ENCODE results near the gene TMEM247. TPM values are rescaled to one million over a fixed set of nuclear protein-coding genes. Genes with fewer than 3 reads are reported as not detected.
"Not testable (repeated sequence)": the region's sequence is repeated elsewhere in the genome, so short reads cannot be mapped to it uniquely, and the experiment has no call there.

Gene TMEM247
- total RNA-seq, 1 donor from 2014 or later = not detected

DNA sequence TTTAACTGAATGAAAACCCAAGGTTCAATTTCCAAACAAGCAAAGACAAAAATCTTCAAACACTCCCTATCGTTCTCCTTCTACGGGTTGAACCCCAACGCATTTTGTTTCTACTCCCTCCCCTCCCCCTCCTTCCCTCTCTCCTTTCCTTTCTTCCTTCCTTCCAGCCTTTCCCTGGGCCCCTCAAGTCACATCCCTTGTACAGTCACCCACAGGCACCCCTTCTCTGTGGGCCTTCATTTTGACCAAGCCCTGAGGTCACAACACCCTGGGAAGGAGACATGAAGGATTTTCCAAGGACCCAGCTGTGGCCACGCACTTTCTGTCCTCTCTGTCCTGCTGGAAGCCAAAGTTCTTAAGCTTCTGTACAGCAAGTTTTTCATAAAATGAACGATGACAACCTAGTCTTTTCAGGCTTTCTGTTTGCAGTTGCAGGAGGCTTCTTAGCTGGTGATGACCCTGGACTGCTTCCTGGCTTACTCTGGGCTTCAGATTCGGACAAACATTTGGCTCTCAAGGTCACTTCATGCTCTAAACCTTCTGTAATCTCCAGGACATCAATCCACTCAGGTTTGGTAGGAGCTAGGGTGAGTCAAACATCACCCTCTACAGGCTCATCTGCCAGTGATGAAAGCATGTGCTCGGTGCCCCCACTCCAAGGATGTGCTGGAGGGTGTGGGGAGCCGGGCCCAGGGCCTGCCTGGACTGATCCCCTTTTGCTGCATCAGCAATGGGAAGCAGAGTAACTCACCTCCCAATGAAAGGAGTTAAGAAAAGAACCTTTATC lies 25.5 kb downstream of the TMEM247 start:
- DNase-seq (ENCODE audit: low spot score) (no peak), ATAC-seq (no peak)
- intact Hi-C loops (cut with DNase I) = no loop called here

- ATAC-seq = no peak
- intact Hi-C loops (cut with DNase I) = no loop called here
- DNase-seq (ENCODE audit: low spot score) = no peak
Observed at GRCh38 chr2:46505472-46505783, 26.1 kb downstream of the TMEM247 start.

GRCh38 chr2:46506131-46506706 lies 26.9 kb downstream of the TMEM247 start:
- no peak for ATAC-seq
- no peak for DNase-seq (ENCODE audit: low spot score)
- intact Hi-C loops (cut with DNase I) = no loop called here

DNA sequence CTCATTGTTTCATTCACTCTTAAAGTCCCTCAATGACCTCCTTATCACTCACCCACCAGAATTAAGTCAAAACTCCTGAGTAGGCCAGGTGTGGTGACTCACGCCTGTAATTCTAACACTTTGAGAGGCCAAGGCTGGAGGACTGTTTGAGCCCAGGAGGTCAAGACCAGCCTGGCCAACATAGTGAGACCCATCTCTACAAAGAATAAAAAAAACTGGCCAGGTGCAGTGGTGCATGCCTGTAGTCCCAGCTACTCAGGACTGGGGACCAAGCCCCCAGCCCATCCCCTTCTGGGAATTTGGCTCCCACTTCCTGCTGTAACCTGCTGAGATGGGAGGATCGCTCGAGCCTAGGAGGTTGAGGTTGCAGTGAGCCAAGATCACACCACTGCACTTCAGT lies 28.9 kb downstream of the TMEM247 start:
- DNase-seq (ENCODE audit: low spot score) = no peak
- no peak for ATAC-seq
- intact Hi-C loops (cut with DNase I) = no loop called here

- intact Hi-C loops (cut with DNase I) = no loop called here
- DNase-seq (ENCODE audit: low spot score) (no peak), ATAC-seq (no peak)
Observed at GRCh38 chr2:46508759-46509158, 29.4 kb downstream of the TMEM247 start.

GRCh38 chr2:46509804-46510203 lies 30.4 kb downstream of the TMEM247 start:
- ATAC-seq (no peak), DNase-seq (ENCODE audit: low spot score) (no peak)
- intact Hi-C loops (cut with DNase I) = no loop called here

- ATAC-seq (no peak), DNase-seq (ENCODE audit: low spot score) (no peak)
- intact Hi-C loops (cut with DNase I) = no loop called here
Observed at GRCh38 chr2:46510598-46511177, 31.3 kb downstream of the TMEM247 start.

GRCh38 chr2:46512185-46512584 lies 32.8 kb downstream of the TMEM247 start:
- intact Hi-C loops (cut with DNase I) = no loop called here
- ATAC-seq = no peak
- DNase-seq (ENCODE audit: low spot score) = no peak

DNA sequence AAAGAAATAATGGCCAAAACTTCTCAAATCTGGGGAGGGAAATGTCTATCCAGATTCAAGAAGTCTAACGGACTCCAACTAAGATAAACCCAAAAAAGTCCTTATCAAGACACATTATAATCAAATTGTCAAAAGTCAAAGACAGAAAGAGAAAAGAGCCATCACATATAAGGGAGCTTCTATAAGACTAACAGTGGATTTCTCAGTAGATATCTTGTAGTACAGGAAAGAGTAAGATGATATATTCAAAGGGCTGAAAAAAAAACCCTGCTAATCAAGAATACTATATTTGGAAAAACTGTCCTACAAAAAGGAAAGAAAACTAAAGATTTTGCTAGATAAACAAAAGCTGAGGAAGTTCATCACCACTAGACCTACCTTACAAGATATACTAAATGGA lies 35.4 kb downstream of the TMEM247 start:
- intact Hi-C loops (cut with DNase I) = no loop called here
- no peak for DNase-seq (ENCODE audit: low spot score)
- ATAC-seq = no peak

- DNase-seq (ENCODE audit: low spot score) (no peak), ATAC-seq (no peak)
- intact Hi-C loops (cut with DNase I) = no loop called here
Observed at GRCh38 chr2:46517485-46517884, 38.1 kb downstream of the TMEM247 start.

GRCh38 chr2:46518861-46519260 lies 39.5 kb downstream of the TMEM247 start:
- DNase-seq (ENCODE audit: low spot score) (no peak), ATAC-seq (peak; percentile 34)
- intact Hi-C loops (cut with DNase I) = no loop called here

DNA sequence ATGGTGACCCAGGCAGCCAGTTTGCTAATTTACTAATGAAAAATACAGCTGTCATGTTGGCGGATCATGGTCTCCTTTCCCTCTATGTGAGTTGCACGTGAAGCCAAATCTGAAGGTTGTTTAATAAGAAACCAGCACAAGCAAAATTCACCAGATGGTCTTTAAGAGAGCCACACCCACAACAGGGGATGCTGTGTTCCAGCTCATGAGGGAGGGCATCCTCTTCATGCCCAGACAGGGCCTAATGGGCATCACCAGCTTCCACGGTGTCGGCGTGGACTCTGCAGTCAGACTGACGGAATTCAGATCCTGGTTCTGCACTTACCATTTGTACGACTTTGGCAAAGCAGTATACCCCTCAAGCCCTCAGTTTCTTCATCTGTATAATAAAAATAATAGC lies 39.9 kb downstream of the TMEM247 start:
- DNase-seq (ENCODE audit: low spot score) = no peak
- intact Hi-C loops (cut with DNase I) = no loop called here
- ATAC-seq = no peak

DNA sequence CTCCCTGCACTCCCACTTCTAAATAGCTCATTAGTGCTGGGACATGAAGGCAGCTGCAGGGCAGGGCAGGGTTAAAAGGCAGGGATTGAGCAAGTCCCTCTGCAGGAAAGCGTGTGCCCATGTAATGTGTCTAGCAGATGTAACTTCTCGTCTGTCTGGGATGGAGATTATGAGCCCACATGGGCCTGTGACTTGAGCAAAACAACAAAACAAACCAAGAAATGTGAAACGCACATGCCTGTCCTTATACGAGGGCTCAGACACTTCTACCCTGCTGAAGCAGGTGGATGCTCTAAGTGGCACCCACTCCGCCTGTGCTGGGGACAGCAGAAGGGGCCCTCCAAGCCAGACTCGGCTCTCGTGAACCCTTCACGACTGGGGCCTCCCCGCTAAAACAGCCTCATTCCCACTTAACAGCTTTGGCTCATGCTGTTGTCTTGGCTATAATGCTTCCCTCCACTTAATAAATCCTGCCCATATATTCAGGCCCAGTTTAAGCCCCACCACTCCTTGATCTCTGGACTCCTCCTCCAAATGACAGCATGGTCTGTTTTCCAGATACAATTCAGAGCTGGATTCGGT lies 40.9 kb downstream of the TMEM247 start:
- peak; percentile 32 for ATAC-seq
- intact Hi-C loops (cut with DNase I) = no loop called here
- no peak for DNase-seq (ENCODE audit: low spot score)

DNA sequence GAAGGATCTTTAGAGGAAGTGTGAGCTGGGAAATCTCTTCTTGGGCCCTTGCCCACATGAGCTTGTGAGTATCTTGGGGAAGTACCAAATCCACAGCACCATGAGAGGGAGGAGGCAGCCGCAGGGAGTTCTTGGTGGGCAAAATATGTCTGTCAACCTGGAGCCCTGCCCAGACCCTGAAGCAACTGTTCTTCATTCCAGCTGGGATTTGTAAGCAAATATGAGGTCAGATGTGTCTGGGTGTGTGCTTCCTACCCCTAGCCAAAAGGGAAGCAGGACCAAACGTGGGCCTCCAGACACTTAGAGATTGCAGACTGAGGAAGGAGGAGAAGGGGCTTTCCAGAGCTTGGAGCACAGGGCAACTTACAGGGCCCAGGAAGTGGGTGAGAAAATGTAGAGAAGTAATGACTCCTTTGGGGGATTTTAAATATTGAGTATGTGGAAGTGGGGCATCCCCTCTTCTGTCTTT lies 41.9 kb downstream of the TMEM247 start:
- peak; percentile 83 for DNase-seq (ENCODE audit: low spot score)
- intact Hi-C loops (cut with DNase I) = no loop called here

DNA sequence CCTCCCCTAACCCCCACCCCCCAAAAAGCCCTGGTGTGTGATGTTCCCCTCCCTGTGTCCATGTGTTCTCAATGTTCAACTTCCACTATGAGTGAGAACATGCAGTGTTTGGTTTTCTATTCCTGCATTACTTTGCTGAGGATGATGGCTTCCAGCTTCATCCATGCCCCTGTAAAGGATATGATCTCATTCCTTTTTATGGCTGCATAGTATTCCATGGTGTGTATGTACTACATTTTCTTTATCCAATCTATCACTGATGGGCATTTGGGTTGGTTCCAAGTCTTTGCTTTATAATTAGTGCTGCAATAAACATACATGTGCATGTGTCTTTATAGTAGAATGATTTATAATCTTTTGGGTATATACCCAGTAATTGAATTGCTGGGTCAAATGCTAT lies 43.0 kb downstream of the TMEM247 start:
- intact Hi-C loops (cut with DNase I); ATAC-seq; DNase-seq (ENCODE audit: low spot score): not testable (repeated sequence)

More for the DNA sequence above, 41.9 kb downstream of the TMEM247 start:
- peak; percentile 92 for ATAC-seq

GRCh38 chr2:46525522-46526155 lies 46.3 kb downstream of the TMEM247 start:
- intact Hi-C loops (cut with DNase I) = no loop called here
- ATAC-seq = no peak
- no peak for DNase-seq (ENCODE audit: low spot score)

DNA sequence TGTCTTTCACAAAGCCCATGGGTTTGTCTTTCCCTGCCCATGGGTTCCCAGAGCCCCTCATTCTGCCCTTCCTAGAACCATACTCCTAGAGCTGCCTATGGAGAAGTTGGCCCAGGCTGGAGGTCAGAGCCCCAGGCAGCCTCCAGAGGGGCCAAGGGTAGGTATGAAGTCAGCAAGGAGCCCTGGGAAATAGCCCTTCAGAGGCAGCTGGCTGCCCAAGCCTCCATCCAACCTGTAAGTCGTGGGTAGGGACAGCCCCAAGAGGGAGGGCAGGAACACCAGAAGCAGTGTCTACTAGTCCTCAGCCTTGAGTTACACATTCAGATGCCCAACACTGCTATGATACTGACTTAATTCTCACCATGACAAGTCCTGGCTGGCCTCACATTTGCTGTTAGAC lies 49.5 kb downstream of the TMEM247 start:
- intact Hi-C loops (cut with DNase I) = no loop called here
- ATAC-seq = no peak
- DNase-seq (ENCODE audit: low spot score) = no peak

DNA sequence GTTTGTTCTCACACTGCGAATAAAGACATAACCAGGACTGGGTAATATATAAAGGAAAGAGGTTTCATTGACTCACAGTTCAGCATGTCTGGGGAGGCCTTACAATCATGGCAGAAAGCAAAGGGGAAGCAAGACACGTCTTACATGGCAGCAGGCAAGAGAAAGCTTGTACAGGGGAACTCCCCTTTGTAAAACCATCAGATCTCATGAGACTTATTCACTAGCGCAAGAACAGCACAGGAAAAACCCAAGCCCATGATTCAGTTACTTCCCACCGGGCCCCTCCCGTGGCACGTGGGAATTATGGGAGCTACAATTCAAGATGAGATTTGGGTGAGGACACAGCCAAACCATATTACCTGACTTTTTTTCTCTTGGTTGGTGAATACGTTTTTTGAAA lies 51.3 kb downstream of the TMEM247 start:
- intact Hi-C loops (cut with DNase I) = no loop called here
- DNase-seq (ENCODE audit: low spot score) (no peak), ATAC-seq (no peak)

DNA sequence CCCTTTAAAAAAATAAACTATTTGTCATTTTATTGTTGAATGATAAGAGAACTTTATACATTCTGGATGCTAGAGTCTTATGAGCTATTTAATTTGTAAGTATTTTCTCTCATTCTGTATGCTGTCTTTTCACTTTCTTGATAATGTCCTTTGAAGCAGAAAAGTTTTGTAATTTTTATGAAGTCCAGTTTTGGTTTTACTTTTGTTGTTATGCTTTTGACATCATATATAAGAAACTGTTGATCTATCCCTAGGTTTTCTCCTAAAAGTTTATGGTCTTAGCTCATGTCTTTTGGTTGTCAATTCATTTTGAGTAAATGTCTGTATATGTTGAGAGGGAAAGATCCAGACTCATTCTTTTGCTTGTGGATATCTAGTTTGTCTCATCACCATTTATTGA lies 52.5 kb downstream of the TMEM247 start:
- no peak for ATAC-seq
- no peak for DNase-seq (ENCODE audit: low spot score)
- intact Hi-C loops (cut with DNase I) = no loop called here

All from sciatic nerve (tissue), 2 donors.